Endodermal cell (in vitro differentiated cells): Measurements from ENCODE around the gene PCDHA12. TPM values are rescaled to one million over a fixed set of nuclear protein-coding genes. Genes with fewer than 3 reads are reported as not detected.
A peak's percentile ranks its signal among the peaks of the same experiment; 100 is the strongest.
"Not testable (repeated sequence)": the region's sequence is repeated elsewhere in the genome, so short reads cannot be mapped to it uniquely, and the experiment has no call there.

Source experiments
- DNase-seq: peaks from one replicate; pipeline ENCODE4 v3.0.0-alpha.2; 2017
- H3K27ac ChIP-seq: 2 replicates; pipeline ENCODE4 v1.5.1; 2013; ENCODE audit warnings: mild to moderate bottlenecking, low read depth, low read length, moderate library complexity
- H3K27me3 ChIP-seq: 2 replicates; pipeline ENCODE4 v1.6.1; 2013; ENCODE audit warnings: mild to moderate bottlenecking, low read length, moderate library complexity; ENCODE audit not compliant: insufficient read depth, control insufficient read depth, poor library complexity, severe bottlenecking
- H3K36me3 ChIP-seq: 2 replicates; pipeline ENCODE4 v1.7.0; 2013; ENCODE audit warnings: mild to moderate bottlenecking, low read length, moderate library complexity; ENCODE audit not compliant: control insufficient read depth, insufficient read depth
- H3K4me1 ChIP-seq: one replicate; pipeline ENCODE4 v1.7.0; 2013; ENCODE audit warnings: low read length; ENCODE audit not compliant: control insufficient read depth, insufficient read depth
- H3K4me3 ChIP-seq: 2 replicates; pipeline ENCODE4 v1.5.1; 2013; ENCODE audit warnings: mild to moderate bottlenecking, low read length, moderate library complexity
- H3K9ac ChIP-seq: 2 replicates; pipeline ENCODE4 v1.6.1; 2013; ENCODE audit warnings: mild to moderate bottlenecking, low read length, moderate library complexity; ENCODE audit not compliant: poor library complexity, severe bottlenecking; ENCODE audit errors: extremely low read depth
- H3K9me3 ChIP-seq: 2 replicates; pipeline ENCODE4 v1.6.1; 2013; ENCODE audit warnings: mild to moderate bottlenecking, low read length, moderate library complexity; ENCODE audit not compliant: control insufficient read depth
- H3K27ac Mint-ChIP-seq: 2 replicates; pipeline ENCODE4 v1.8.0; 2020; ENCODE audit warnings: mixed read lengths
- H3K27me3 Mint-ChIP-seq: 2 replicates; pipeline ENCODE4 v1.8.0; 2021; ENCODE audit warnings: mild to moderate bottlenecking, mixed read lengths; ENCODE audit not compliant: insufficient read depth
- H3K36me3 Mint-ChIP-seq: 2 replicates; pipeline ENCODE4 v1.8.0; 2020; ENCODE audit warnings: low read depth, mixed read lengths
- H3K4me1 Mint-ChIP-seq: 2 replicates; pipeline ENCODE4 v1.8.0; 2020; ENCODE audit warnings: mixed read lengths
- H3K4me3 Mint-ChIP-seq: 2 replicates; pipeline ENCODE4 v1.8.0; 2020; ENCODE audit warnings: mild to moderate bottlenecking, moderate library complexity, mixed read lengths
- H3K9me3 Mint-ChIP-seq: 2 replicates; pipeline ENCODE4 v1.8.0; 2020; ENCODE audit warnings: mild to moderate bottlenecking, mixed read lengths
- WGBS, 2 experiments: methylation state at CpG; one replicate each; pipeline versions ENCODE4 v1.1.5 to v1.1.7; 2013; ENCODE audit warnings: missing lambda C conversion rate in 2 of 2, mixed read lengths in 1 of 2; ENCODE audit not compliant: insufficient coverage in 1 of 2, insufficient read length in 1 of 2; 5-methylcytosine and 5-hydroxymethylcytosine counted together
- total RNA-seq, 2 donors: library from RNA; stranded (reverse); fragmentation: NEBNext Ultra II Directional in 1 of 2; extraction: Animal tissue kit (Norgen Biotek cat#: 25700) in 1 of 2; gene quantifications; 2 replicates in 1 of 2; 3 replicates in 1 of 2; pipeline ENCODE4 v1.2.1, GENCODE V29; 2021
- TF ChIP-seq, protein P1 (sequence below): fragments of 200-600 bp; sonication (generic); conservative IDR thresholded peaks from 2 replicates; pipeline ENCODE4 v1.5.0; 2021; ENCODE audit warnings: antibody characterized with exemption, mild to moderate bottlenecking

Gene PCDHA12
- total RNA-seq, 2 donors from 2014 or later = 11.2 to 13.8 TPM

DNA sequence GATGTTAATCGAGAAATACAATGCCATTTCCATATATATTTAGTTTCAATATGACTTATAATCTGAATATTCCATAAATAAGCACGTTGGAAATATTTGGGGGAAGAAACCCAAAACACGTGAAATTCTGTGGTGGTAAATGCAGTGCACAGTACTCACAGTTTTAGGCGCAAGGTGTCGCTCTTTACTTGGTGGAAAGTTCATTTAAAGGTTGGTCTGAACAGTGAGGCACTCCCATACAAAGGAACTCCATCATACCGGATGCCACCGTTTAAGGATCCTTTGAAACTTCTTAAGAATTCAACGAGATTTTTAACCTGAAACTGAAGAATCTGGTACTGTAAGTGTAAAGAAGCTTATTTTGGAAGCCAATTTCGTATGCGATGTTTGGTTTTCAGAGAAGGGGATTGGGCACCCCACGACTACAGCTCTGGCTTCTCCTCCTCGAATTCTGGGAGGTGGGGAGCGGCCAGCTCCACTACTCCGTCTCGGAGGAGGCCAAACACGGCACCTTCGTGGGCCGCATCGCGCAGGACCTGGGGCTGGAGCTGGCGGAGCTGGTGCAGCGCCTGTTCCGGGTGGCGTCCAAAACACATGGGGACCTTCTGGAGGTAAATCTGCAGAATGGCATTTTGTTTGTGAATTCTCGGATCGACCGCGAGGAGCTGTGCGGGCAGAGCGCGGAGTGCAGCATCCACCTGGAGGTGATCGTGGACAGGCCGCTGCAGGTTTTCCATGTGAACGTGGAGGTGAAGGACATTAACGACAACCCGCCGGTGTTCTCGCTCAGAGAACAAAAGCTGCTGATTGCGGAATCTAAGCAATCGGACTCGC is 6.2 kb upstream of the PCDHA12 start, which contains the start of gene PCDHA11:
Gene PCDHA11, plus strand, starts transcription at position 237 of the 834 bp plus-strand sequence. Its CDS starts 147 bp downstream, at position 384.
- Histone ChIP-seq H3K4me1 (no peaks in the 10 kb centered on the region), H3K27ac (peak within 1 kb of the TSS; percentile 60), H3K36me3 (peaks cover 6% of the 10 kb centered on the region), H3K27me3 (no peaks in the 10 kb centered on the region), H3K9ac (peak within 1 kb of the TSS; percentile 81), H3K9me3 (peaks cover 5% of the 10 kb centered on the region), H3K4me3 (peak within 1 kb of the TSS; percentile 98)
- H3K4me3 Mint-ChIP-seq = peak within 1 kb of the TSS; percentile 88
- H3K36me3 Mint-ChIP-seq = peaks cover 30% of the 10 kb centered on the region
- TF ChIP-seq, protein P1, sequence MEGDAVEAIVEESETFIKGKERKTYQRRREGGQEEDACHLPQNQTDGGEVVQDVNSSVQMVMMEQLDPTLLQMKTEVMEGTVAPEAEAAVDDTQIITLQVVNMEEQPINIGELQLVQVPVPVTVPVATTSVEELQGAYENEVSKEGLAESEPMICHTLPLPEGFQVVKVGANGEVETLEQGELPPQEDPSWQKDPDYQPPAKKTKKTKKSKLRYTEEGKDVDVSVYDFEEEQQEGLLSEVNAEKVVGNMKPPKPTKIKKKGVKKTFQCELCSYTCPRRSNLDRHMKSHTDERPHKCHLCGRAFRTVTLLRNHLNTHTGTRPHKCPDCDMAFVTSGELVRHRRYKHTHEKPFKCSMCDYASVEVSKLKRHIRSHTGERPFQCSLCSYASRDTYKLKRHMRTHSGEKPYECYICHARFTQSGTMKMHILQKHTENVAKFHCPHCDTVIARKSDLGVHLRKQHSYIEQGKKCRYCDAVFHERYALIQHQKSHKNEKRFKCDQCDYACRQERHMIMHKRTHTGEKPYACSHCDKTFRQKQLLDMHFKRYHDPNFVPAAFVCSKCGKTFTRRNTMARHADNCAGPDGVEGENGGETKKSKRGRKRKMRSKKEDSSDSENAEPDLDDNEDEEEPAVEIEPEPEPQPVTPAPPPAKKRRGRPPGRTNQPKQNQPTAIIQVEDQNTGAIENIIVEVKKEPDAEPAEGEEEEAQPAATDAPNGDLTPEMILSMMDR = peak; percentile 80
- DNase-seq = peak; percentile 79
- no peaks in the 10 kb centered on the region for H3K27me3 Mint-ChIP-seq
- H3K4me1 Mint-ChIP-seq = no peaks in the 10 kb centered on the region
- peaks cover 17% of the 10 kb centered on the region for H3K9me3 Mint-ChIP-seq
- WGBS, 2 experiments = 18 to 36% methylated on average over 13 to 40 of the region's 41 CpGs
- H3K27ac Mint-ChIP-seq = peak within 1 kb of the TSS; percentile 95

DNA sequence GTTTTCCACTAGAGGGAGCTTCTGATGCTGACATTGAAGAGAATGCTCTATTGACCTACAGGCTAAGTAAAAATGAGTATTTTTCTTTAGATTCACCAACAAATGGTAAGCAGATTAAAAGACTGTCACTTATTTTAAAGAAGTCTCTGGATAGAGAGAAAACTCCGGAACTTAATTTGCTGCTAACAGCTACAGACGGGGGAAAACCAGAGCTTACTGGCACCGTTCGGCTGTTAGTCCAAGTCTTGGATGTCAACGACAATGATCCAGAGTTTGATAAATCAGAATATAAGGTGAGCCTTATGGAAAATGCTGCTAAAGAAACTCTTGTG is 5.6 kb upstream of the PCDHA12 start:
- TF ChIP-seq, protein P1 = peak; percentile 81
- H3K4me1 Mint-ChIP-seq = peaks cover 4% of the 10 kb centered on the region
- no peaks in the 10 kb centered on the region for H3K27me3 ChIP-seq
- WGBS, 2 experiments = 81 to 96% methylated on average over 4 to 5 of the region's 5 CpGs
- H3K27ac ChIP-seq = no peak overlapping the region
- DNase-seq = no peak
- peaks cover 17% of the 10 kb centered on the region for H3K9me3 Mint-ChIP-seq
- H3K36me3 Mint-ChIP-seq = peaks cover 28% of the 10 kb centered on the region
- H3K9ac ChIP-seq = peak overlapping the region; percentile 81
- peak overlapping the region; percentile 98 for H3K4me3 ChIP-seq
- H3K36me3 ChIP-seq = peaks cover 6% of the 10 kb centered on the region
- no peaks in the 10 kb centered on the region for H3K27me3 Mint-ChIP-seq
- H3K4me3 Mint-ChIP-seq = peak overlapping the region; percentile 88
- peaks cover 5% of the 10 kb centered on the region for H3K9me3 ChIP-seq
- H3K4me1 ChIP-seq = no peaks in the 10 kb centered on the region
- no peak overlapping the region for H3K27ac Mint-ChIP-seq

DNA sequence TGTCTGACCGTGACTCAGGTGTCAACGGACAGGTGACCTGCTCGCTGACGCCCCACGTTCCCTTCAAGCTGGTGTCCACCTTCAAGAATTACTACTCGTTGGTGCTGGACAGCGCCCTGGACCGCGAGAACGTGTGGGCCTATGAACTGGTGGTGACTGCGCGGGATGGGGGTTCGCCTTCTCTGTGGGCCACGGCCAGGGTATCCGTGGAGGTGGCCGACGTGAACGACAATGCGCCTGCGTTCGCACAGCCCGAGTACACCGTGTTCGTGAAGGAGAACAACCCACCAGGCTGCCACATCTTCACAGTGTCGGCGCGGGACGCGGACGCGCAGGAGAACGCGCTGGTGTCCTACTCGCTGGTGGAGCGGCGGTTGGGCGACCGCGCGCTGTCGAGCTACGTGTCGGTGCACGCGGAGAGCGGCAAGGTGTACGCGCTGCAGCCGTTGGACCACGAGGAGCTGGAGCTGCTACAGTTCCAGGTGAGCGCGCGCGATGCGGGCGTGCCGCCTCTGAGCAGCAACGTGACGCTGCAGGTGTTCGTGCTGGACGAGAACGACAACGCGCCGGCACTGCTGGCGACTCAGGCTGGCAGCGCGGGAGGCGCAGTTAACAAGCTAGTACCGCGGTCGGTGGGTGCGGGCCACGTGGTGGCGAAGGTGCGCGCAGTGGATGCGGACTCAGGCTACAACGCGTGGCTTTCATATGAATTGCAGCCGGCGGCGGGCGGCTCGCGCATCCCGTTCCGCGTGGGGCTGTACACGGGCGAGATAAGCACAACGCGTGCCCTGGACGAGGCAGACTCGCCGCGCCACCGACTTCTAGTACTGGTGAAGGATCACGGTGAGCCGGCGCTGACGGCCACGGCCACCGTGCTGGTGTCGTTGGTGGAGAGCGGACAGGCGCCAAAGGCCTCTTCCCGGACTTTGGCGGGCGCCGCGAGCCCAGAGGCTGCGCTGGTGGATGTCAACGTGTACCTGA is 4.6 kb upstream of the PCDHA12 start:
- WGBS, 2 experiments = 96 to 97% methylated on average over 103 to 114 of the region's 114 CpGs
- H3K4me1 Mint-ChIP-seq = peaks cover 8% of the 10 kb centered on the region

DNA sequence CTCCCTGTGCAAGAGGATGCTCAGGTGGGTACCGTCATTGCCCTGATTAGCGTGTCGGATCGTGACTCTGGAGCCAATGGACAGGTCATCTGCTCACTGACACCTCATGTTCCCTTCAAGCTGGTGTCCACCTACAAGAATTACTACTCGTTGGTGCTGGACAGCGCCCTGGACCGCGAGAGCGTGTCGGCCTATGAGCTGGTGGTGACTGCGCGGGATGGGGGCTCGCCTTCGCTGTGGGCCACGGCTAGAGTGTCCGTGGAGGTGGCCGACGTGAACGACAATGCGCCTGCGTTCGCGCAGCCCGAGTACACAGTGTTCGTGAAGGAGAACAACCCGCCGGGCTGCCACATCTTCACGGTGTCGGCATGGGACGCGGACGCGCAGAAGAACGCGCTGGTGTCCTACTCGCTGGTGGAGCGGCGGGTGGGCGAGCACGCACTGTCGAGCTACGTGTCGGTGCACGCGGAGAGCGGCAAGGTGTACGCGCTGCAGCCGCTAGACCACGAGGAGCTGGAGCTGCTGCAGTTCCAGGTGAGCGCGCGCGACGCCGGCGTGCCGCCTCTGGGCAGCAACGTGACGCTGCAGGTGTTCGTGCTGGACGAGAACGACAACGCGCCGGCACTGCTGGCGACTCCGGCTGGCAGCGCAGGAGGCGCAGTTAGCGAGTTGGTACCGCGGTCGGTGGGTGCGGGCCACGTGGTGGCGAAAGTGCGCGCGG is 1.6 kb downstream of the PCDHA12 start:
- Mint-ChIP-seq H3K4me3 (peak overlapping the region; percentile 97), H3K36me3 (peaks cover 21% of the 10 kb centered on the region)
- not testable (repeated sequence) for H3K27me3 ChIP-seq, H3K27ac Mint-ChIP-seq, H3K27me3 Mint-ChIP-seq, H3K27ac ChIP-seq, H3K4me3 ChIP-seq, H3K4me1 ChIP-seq, H3K9me3 Mint-ChIP-seq, H3K9ac ChIP-seq, H3K4me1 Mint-ChIP-seq, H3K9me3 ChIP-seq
- H3K36me3 ChIP-seq = peaks cover 21% of the 10 kb centered on the region
- 96 to 99% methylated on average over 57 to 80 of the region's 80 CpGs for WGBS, 2 experiments
- peak; percentile 37 for DNase-seq

More for the DNA sequence above, 4.6 kb upstream of the PCDHA12 start:
- Mint-ChIP-seq H3K27ac (no peak overlapping the region), H3K9me3 (peaks cover 17% of the 10 kb centered on the region), H3K27me3 (no peaks in the 10 kb centered on the region), H3K4me3 (no peak overlapping the region), H3K36me3 (peaks cover 25% of the 10 kb centered on the region)
- Histone ChIP-seq H3K27ac (no peak overlapping the region), H3K9me3 (peaks cover 5% of the 10 kb centered on the region), H3K27me3 (no peaks in the 10 kb centered on the region), H3K36me3 (peaks cover 6% of the 10 kb centered on the region), H3K4me1 (no peaks in the 10 kb centered on the region), H3K4me3 (peak overlapping the region; percentile 98), H3K9ac (no peak overlapping the region)
- TF ChIP-seq, protein P1 = no peak
- DNase-seq = peak; percentile 43
